ENCODE measurements around the gene PCAT7. TPM values are rescaled to one million over a fixed set of nuclear protein-coding genes. Genes with fewer than 3 reads are reported as not detected.
"Not testable (repeated sequence)": the region's sequence is repeated elsewhere in the genome, so short reads cannot be mapped to it uniquely, and the experiment has no call there.

Gene PCAT7
- total RNA-seq (2014; rRNA removed; shearing (Covaris generic); ENCODE audit: low replicate concordance): 1.2 and 4.0 TPM in 2 replicates

DNA sequence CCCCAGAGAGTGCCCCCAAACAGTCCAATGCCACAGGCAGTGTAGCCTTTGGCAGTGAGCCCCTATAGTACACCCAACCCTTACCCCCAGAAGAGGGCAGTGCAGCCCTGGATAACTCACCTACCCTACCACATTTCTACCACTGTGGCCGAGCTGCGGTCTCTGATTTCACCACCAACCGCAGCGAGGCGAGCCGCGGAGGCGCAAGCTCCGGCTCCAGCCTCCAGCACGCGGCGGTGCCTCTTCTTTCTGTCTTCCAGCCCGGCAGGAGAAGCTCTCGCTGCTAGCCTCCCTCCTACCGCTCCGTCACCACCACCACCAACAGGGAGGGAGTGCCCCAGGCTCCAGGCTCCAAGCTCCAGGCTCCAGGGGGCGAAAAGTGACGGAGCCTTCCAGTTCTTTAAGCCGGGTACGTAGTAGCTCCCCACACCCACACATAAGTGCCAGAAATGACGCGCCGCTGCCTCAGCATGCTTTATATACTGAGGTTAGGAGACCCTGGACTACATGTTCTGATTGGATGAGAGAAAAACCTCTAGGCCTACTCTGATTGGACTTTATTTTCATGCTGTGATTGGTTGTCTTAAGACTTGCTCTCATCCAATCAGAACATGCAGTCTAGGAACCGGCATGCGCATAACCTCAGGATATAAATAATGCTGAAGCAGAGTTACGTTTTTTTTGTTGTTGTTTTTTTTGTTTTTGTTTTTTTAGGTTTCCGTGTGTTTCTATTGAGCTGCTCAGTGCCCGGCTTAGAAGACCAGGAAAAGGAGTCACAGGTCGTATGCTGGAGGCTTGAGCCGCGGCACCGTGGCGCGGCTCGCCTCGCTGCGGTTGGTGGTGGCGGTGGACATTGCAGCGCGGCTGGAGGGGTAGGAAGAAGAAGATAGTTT lies at the start of gene PCAT7:
PCAT7 (plus strand) TSS at position 645 of the 893 bp plus-strand sequence.
- Histone ChIP-seq H3K27me3 (no peaks in the 10 kb centered on the region), H3K9me3 (no peaks in the 10 kb centered on the region), H3K36me3 (peaks cover 5% of the 10 kb centered on the region; the same call in 1 of the 2 replicates), H3K4me3 (peak within 1 kb of the TSS; percentile 58)
- peak; percentile 89 for DNase-seq

DNA sequence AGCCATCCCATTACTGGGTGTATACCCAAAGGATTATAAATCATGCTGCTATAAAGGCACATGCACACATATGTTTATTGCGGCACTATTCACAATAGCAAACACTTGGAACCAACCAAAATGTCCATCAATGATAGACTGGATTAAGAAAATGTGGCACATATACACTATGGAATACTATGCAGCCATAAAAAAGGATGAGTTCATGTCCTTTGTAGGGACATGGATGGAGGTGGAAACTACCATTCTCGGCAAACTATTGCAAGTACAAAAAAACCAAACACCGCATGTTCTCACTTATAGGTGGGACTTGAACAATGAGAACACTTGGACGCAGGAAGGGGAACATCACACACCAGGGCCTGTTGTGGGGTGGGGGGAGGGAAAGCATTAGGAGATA lies 48.5 kb upstream of the PCAT7 start:
- H3K27me3 ChIP-seq, H3K36me3 ChIP-seq, H3K4me3 ChIP-seq, H3K9me3 ChIP-seq, DNase-seq: not testable (repeated sequence)

DNA sequence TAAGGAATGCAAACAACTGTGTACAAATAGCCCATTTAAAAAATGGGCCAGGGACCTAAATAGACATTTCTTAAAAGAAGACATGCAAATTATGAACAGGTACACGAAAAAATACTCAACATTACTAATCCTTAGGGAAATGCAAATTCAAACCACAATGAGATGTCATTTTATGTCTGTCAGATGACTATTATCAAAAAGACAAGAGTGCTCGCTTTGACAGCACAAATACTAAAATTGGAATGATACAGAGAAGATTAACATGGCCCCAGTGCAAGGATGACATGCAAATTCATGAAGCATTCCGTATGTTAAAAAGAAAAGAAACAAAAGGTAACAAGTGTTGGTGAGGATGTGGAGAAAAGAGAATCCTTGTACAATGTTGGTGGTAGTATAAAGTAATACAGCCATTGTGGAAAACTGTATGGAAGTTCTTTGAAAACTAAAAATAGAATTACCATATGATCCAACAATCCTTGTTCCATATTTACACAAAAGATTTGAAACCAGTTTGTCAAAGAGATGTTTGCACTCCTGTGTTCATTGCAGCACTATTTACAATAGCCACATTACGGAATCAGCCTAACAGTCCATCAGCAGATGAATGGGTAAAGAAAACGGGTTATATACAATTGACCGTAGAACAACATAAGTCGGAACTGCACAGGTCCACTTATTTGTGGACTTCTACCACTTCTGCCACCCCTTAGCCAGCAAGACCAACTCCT lies 47.2 kb upstream of the PCAT7 start:
- Histone ChIP-seq H3K36me3 (no peaks in the 10 kb centered on the region), H3K9me3 (no peaks in the 10 kb centered on the region), H3K4me3 (no peak overlapping the region), H3K27me3 (no peaks in the 10 kb centered on the region)
- DNase-seq: no peak

DNA sequence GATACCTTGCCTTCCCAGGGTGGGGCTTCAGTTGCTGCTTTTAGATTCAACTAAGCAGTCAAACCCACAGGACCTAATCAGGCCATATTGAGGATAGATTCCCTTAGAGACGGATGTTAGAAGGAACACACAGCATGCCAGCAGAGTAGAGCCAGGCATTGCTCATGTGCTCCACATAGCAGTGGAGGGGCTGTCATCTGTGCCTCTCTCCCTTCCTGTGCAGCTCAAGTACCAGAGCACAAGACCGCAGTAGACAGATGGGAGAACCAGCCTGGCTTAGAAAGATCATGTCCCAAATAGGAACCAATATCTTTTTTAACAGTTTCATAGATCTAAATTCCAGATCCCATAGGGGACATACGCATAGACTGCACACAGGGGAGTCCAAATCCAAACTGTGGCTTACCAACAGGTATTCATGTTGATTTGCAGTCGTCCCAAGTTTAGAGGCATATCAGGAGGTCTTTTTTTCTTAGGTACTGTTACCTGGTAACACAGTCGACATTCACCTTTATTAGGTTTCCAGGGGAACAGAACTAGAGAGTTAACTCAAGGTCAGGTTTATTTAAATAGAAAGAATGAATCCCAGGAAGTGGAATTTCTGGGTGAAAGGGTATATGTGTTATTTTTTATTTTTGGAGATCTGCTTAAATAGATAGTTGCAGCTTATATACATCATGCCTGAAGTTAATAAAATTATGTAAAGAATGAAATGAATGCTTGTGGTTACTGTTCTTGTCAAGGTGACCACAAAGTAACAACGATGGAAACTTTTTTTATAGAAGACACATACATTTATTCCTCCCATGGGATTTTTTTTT lies 43.5 kb upstream of the PCAT7 start:
- Histone ChIP-seq H3K4me3 (no peak overlapping the region), H3K36me3 (no peaks in the 10 kb centered on the region), H3K27me3 (no peaks in the 10 kb centered on the region), H3K9me3 (no peaks in the 10 kb centered on the region)
- DNase-seq: no peak

DNA sequence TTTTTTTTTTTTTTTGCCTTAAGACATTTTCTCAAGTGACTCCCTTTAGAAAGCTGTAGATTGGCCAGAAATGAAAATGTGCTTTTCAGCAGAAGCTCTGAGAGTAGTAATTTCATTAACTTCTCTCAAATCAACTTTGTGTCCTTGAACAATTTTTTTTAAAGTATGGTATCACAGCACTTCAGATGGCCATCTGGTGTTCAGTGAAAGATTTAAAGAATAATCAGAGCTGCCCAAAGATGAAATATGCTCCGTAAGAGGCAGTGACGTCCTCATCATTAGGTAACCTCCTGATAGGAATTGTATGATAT lies 43.0 kb upstream of the PCAT7 start:
- H3K9me3 ChIP-seq: no peaks in the 10 kb centered on the region
- DNase-seq: no peak
- H3K27me3 ChIP-seq: no peaks in the 10 kb centered on the region
- H3K36me3 ChIP-seq: no peaks in the 10 kb centered on the region
- H3K4me3 ChIP-seq: no peak overlapping the region

DNA sequence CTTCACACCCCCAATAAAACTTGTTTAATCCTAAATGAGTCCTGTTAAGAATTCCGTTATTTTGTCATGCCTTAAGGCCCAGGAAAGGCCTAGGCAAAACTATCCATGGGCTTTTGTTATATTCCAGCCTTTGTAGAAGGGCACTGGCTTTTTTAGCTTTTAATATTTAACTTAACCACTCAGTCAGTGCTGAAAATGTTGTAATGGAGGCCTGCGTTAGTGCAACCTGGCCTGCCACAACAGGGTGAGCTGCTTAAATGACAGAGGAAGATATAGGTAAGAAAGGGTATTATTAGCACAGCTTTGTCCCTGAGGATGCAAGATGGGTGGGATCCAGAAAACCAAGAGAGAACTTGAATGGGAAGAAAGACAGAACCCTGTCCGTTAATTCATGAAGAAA lies 40.2 kb upstream of the PCAT7 start:
- Histone ChIP-seq H3K27me3 (no peaks in the 10 kb centered on the region), H3K9me3 (no peaks in the 10 kb centered on the region), H3K36me3 (no peaks in the 10 kb centered on the region), H3K4me3 (no peak overlapping the region)
- no peak for DNase-seq

DNA sequence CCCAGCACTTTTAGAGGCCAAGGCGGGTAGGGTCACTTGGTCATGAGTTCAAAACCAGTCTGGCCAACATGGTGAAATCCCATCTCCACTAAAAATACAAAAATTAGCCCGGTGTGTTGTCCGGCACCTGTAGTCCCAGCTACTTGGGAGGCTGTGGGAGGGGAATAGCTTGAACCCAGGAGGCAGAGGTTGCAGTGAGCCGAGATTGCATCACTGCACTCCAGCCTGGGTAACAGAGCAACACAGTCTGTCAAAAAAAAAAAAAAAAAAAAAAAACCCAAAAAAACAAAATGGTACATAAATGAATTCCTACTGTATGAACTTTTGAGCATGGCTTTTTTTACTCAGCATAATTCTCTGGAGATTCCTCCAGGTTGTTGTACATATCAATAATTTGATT lies 37.6 kb upstream of the PCAT7 start:
- no peak overlapping the region for H3K4me3 ChIP-seq
- no peak for DNase-seq
- no peaks in the 10 kb centered on the region for H3K9me3 ChIP-seq
- H3K36me3 ChIP-seq: no peaks in the 10 kb centered on the region
- no peaks in the 10 kb centered on the region for H3K27me3 ChIP-seq

DNA sequence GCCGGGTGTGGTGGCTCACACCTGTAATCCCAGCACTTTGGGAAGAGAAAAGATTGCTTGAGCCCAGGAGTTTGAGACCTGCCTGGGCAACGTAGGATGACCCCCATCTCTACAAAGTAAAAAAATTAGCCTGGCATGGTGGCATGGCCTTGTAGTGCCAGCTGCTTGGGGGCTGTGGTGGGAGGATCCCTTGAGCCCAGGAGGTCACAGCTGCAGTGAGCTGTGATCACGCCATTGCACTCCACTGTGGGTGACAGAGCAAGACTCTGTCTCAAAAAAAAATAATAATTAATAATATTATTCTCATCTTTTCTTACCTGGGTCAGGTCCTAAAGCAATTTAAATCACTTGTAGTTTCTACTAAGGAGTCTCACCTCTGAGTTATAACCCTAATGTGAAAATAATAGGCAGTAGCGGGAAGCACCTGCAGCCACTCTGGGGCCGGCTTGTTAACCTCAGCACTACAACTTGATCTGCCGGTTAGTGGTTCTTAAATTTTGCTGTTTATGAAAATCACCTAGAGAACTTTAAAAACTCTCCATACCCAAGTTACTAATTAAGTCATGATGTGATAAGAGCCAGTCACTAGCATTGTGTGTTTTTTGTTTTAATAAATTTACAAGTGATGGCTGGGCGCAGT lies 29.4 kb upstream of the PCAT7 start:
- no peaks in the 10 kb centered on the region for H3K36me3 ChIP-seq
- no peaks in the 10 kb centered on the region for H3K27me3 ChIP-seq
- no peak overlapping the region for H3K4me3 ChIP-seq
- H3K9me3 ChIP-seq: no peaks in the 10 kb centered on the region
- no peak for DNase-seq

DNA sequence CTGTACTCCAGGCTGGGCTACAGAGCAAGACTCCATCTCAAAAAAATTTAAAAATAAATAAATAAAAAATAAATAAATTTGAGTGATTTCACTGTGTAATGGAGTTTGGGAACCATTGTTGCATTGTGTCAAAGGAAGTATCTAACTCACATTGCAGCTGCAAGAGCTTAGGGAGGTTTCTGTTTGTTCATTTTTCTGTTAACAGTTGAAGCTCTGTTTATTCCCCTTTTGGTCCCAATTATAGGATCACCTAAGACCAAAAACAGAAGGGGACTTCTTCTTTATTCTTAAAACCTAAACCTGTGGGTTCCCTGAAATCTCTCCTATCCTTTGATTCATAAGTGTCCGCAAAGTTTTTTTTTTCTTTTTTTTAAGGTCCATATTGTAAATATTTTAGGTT lies 28.6 kb upstream of the PCAT7 start:
- no peaks in the 10 kb centered on the region for H3K36me3 ChIP-seq
- H3K9me3 ChIP-seq: no peaks in the 10 kb centered on the region
- no peaks in the 10 kb centered on the region for H3K27me3 ChIP-seq
- no peak for DNase-seq
- H3K4me3 ChIP-seq: no peak overlapping the region

DNA sequence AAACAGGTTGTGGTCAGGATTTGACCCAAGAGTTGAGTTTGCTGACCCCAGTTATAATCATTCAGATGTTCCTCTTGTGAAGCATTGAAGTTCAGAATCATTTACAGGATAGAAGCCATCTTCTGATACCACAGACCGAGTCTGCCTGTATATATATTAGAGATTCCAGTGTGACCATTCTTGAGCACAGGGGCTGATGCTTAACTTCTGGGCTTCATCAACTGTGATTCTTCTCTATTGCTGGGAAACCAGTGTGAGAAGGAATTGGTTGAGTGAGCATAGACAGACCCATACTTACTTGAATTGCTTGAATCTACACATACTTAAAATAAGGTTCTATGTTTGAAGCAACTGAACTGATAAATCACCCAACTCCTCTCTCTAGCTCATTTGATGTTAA lies 27.9 kb upstream of the PCAT7 start:
- no peak overlapping the region for H3K4me3 ChIP-seq
- no peaks in the 10 kb centered on the region for H3K36me3 ChIP-seq
- no peaks in the 10 kb centered on the region for H3K27me3 ChIP-seq
- DNase-seq: no peak
- no peaks in the 10 kb centered on the region for H3K9me3 ChIP-seq

DNA sequence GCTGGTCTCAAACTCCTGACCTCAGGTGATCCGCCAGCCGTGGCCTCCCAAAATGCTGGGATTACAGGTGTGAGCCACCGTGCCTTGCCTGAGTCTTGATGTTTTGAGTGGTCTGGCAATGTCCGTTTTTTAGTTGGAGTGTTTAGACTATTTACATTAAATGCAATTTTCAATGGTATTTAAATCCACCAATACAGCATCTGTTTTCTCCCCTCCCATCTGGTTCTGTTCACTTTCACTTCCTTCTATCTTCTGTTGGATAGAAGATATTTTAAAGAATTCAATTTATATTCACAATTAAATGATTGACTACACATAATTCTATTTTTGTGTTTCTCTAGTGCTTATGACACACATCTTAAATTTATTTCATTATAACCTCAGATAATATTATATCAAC lies 26.0 kb upstream of the PCAT7 start:
- H3K27me3 ChIP-seq: no peaks in the 10 kb centered on the region
- no peaks in the 10 kb centered on the region for H3K9me3 ChIP-seq
- no peak overlapping the region for H3K4me3 ChIP-seq
- no peaks in the 10 kb centered on the region for H3K36me3 ChIP-seq
- no peak for DNase-seq

DNA sequence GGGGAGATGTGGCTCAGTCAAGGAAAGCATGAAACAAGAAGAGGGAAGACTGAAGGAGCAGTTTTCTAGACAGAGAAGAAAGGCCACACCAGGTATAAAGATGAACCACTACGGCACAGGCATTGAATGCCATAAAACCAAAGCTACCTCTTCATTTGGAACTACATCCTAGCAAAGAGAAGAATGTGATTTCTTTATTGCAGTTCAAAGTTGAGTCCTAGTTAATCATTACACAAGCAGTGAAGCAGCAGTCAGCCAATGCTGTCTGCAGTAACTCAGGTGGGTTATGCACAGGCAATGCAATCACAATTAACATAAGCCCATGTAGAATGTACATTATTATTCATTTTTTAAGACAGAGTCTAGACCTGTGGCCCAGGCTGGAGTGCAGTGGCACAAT lies 21.7 kb upstream of the PCAT7 start:
- DNase-seq: no peak
- Histone ChIP-seq H3K4me3 (no peak overlapping the region), H3K36me3 (no peaks in the 10 kb centered on the region), H3K27me3 (no peaks in the 10 kb centered on the region), H3K9me3 (no peaks in the 10 kb centered on the region)

DNA sequence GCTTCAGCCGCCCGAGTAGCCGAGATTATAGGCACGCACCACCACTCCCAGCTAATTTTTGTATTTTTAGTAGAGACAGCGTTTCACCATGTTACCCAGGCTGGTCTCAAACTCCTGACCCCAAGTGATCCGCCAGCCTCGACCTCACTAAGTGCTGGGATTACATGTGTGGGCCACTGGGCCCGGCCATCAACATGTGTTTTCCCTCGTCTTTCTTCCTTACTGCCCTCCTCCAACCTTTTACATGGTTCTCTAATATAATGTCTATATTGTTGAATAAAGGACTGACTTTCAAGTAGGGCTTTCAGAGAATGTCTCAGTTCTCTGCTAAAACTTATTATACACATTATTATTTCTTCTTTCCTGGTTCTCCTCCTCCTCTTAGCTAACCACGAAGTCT lies 21.3 kb upstream of the PCAT7 start:
- no peaks in the 10 kb centered on the region for H3K27me3 ChIP-seq
- no peaks in the 10 kb centered on the region for H3K36me3 ChIP-seq
- no peaks in the 10 kb centered on the region for H3K9me3 ChIP-seq
- no peak for DNase-seq
- H3K4me3 ChIP-seq: no peak overlapping the region

DNA sequence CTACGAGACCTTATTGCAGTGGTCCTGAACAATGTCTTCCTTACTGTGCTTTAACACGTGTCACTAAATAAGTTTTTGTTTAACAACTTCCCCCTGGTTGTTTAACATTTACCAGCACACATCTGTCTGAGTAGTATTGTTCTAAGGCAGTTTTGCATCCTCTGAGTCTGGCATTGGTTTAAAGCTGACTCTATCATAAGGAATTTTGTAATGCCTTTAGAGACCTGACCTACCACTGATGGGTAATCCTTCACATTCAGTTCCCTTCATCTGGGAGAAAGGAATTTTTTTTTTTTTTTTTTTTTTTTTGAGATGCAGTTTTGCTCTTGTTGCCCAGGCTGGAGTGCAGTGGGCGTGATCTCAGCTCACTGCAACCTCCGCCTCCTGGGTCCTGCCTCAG lies 20.0 kb upstream of the PCAT7 start:
- no peak for DNase-seq
- Histone ChIP-seq H3K27me3 (no peaks in the 10 kb centered on the region), H3K36me3 (no peaks in the 10 kb centered on the region), H3K9me3 (no peaks in the 10 kb centered on the region), H3K4me3 (no peak overlapping the region)

DNA sequence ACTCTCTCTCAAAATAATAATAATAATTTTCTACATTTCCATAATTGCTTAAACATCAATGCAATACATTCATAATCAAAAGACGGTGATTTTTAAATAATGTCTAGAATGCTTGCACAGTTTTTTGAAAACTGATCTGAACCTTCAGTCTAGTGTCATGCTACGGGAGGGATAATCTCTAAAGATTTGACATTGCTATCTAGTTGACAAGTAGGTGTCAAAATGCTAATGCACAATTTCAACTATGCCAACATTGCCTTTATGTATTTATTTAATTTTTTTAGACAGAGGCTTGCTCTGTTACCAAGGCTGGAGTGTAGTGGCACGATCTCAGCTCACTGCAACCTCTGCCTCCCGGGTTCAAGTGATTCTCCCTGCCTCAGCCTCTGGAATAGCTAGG lies 16.0 kb upstream of the PCAT7 start:
- no peak for DNase-seq
- Histone ChIP-seq H3K27me3 (no peaks in the 10 kb centered on the region), H3K36me3 (no peaks in the 10 kb centered on the region), H3K4me3 (no peak overlapping the region), H3K9me3 (no peaks in the 10 kb centered on the region)

DNA sequence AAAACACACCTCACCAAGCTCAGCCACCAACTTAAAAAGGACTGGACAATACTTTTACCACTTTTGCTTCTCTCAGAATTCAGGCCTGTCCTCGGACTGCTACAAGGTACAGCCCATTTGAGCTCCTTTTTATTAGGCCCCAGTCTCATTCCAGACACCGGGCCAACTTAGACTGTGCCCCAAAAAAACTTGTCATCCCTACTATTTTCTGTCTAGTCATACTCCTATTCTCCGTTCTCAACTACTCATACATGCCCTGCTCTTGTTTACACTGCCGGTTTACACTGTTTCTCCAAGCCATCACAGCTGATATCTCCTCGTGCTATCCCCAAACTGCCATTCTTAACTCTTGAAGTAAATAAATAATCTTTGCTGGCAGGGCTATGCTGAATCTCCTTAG lies 10.5 kb upstream of the PCAT7 start:
- not testable (repeated sequence) for H3K36me3 ChIP-seq, H3K27me3 ChIP-seq, H3K4me3 ChIP-seq, DNase-seq, H3K9me3 ChIP-seq

DNA sequence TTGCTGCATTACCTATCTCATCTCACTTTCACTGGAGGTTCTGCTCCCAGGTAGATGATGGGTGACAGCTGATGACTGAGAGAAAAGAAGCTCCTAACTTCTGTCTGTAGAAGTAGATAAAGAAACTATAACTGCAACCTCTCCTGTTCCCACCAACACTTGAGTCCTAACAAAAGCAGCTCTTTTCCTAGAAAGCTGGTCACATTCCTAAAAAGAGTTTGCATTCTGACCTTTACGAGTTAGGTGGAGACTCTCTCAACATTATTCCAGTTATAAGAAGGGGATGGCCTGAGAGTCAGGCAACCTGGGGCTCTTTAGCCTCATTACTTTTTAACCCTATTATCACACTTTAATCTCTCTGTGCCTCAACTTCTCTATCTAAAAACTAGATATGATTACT lies 8.9 kb upstream of the PCAT7 start:
- H3K4me3 ChIP-seq: no peak overlapping the region
- no peaks in the 10 kb centered on the region for H3K27me3 ChIP-seq
- H3K9me3 ChIP-seq: no peaks in the 10 kb centered on the region
- DNase-seq: no peak
- H3K36me3 ChIP-seq: 0 out of 2 replicates have a peak, but pooled peaks cover 1% of the 10 kb centered on the region

Measured in MG63 (cell line).